SK-N-SH treated with all-trans-retinoic acid at 6 μM for 48 hours (cell line): ENCODE results near the gene SGCA.
A peak's percentile ranks its signal among the peaks of the same experiment; 100 is the strongest.

Source experiments
- ATAC-seq: fragments of 200-7000 bp; cut with Tn5 transposase; 3 replicates; pipeline ENCODE4 v1.9.1; 2020; ENCODE audit warnings: mild to moderate bottlenecking, moderate library complexity
- ARNTL ChIP-seq: fragments of 450-650 bp; formaldehyde crosslinking; IDR thresholded peaks from 2 replicates; pipeline ENCODE4 v1.5.0; 2020; ENCODE audit warnings: low read depth, mild to moderate bottlenecking, moderate library complexity, borderline replicate concordance
- BACH2 ChIP-seq: fragments of 250-450 bp; sonication (Bioruptor Pico); IDR thresholded peaks from 2 replicates; pipeline ENCODE4 v1.9.0; 2021; ENCODE audit warnings: mild to moderate bottlenecking, borderline replicate concordance
- CREB5 ChIP-seq: fragments of 250-450 bp; sonication (Bioruptor Pico); IDR thresholded peaks from 2 replicates; pipeline ENCODE4 v1.5.1; 2020; ENCODE audit warnings: low read depth, mild to moderate bottlenecking, moderate library complexity
- CSDC2 ChIP-seq: fragments of 250-450 bp; sonication (Bioruptor Pico); IDR thresholded peaks from 2 replicates; pipeline ENCODE4 v1.5.0; 2020; ENCODE audit warnings: mild to moderate bottlenecking, moderate library complexity
- CSRNP3 ChIP-seq: fragments of 250-450 bp; sonication (Bioruptor Pico); IDR thresholded peaks from 2 replicates; pipeline ENCODE4 v1.5.1; 2021; ENCODE audit warnings: mild to moderate bottlenecking, moderate library complexity
- ESRRG ChIP-seq: fragments of 250-450 bp; sonication (Bioruptor Pico); IDR thresholded peaks from 2 replicates; pipeline ENCODE4 v1.6.1; 2021; ENCODE audit warnings: mild to moderate bottlenecking
- GLIS3 ChIP-seq: fragments of 250-450 bp; sonication (Bioruptor Pico); IDR thresholded peaks from 2 replicates; pipeline ENCODE4 v1.5.0; 2020; ENCODE audit warnings: mild to moderate bottlenecking, moderate library complexity
- OSR1 ChIP-seq: fragments of 250-450 bp; sonication (Bioruptor Pico); IDR thresholded peaks from 2 replicates; pipeline ENCODE4 v1.8.0; 2022; ENCODE audit warnings: moderate library complexity, mild to moderate bottlenecking, inconsistent platforms
- PATZ1 ChIP-seq: fragments of 250-450 bp; sonication (Bioruptor Pico); IDR thresholded peaks from 2 replicates; pipeline ENCODE4 v1.8.0; 2020; ENCODE audit warnings: mild to moderate bottlenecking, moderate library complexity, borderline replicate concordance
- POU6F1 ChIP-seq: fragments of 250-450 bp; sonication (Bioruptor Pico); IDR thresholded peaks from 2 replicates; pipeline ENCODE4 v1.8.0; 2021; ENCODE audit warnings: low read depth, mild to moderate bottlenecking, moderate library complexity, borderline replicate concordance
- PPARA ChIP-seq: fragments of 250-450 bp; sonication (Bioruptor Pico); IDR thresholded peaks from 2 replicates; pipeline ENCODE4 v1.5.0; 2020; ENCODE audit warnings: mild to moderate bottlenecking, borderline replicate concordance
- RARB ChIP-seq: fragments of 250-450 bp; sonication (Bioruptor Pico); IDR thresholded peaks from 2 replicates; pipeline ENCODE4 v1.8.0; 2021; ENCODE audit warnings: mild to moderate bottlenecking, moderate library complexity
- SNAI2 ChIP-seq: fragments of 250-450 bp; sonication (Bioruptor Pico); IDR thresholded peaks from 2 replicates; pipeline ENCODE4 v1.5.0; 2020; ENCODE audit warnings: mild to moderate bottlenecking, moderate library complexity
- TCF4 ChIP-seq: fragments of 250-450 bp; sonication (Bioruptor Pico); IDR thresholded peaks from 2 replicates; pipeline ENCODE4 v1.8.0; 2021; ENCODE audit warnings: mild to moderate bottlenecking, moderate library complexity, borderline replicate concordance
- TOX ChIP-seq: fragments of 250-450 bp; sonication (Bioruptor Pico); IDR thresholded peaks from 2 replicates; pipeline ENCODE4 v1.8.0; 2021; ENCODE audit warnings: mild to moderate bottlenecking, moderate library complexity, borderline replicate concordance
- ZC3H10 ChIP-seq: fragments of 250-450 bp; sonication (Bioruptor Pico); IDR thresholded peaks from 2 replicates; pipeline ENCODE4 v1.5.1; 2021; ENCODE audit warnings: mild to moderate bottlenecking, moderate library complexity
- ZFP30 ChIP-seq: fragments of 450-650 bp; formaldehyde crosslinking; IDR thresholded peaks from 2 replicates; pipeline ENCODE4 v1.5.0; 2022; ENCODE audit warnings: mild to moderate bottlenecking, moderate library complexity
- ZNF565 ChIP-seq: fragments of 450-650 bp; formaldehyde crosslinking; conservative IDR thresholded peaks from 2 replicates; pipeline ENCODE4 v1.5.0; 2020; ENCODE audit warnings: low read depth, mild to moderate bottlenecking, moderate library complexity
- ZNF70 ChIP-seq: fragments of 450-650 bp; formaldehyde crosslinking; IDR thresholded peaks from 2 replicates; pipeline ENCODE4 v1.5.0; 2020; ENCODE audit warnings: mild to moderate bottlenecking, moderate library complexity
- ZNF8 ChIP-seq: fragments of 450-650 bp; formaldehyde crosslinking; IDR thresholded peaks from 2 replicates; pipeline ENCODE4 v1.5.0; 2020; ENCODE audit warnings: mild to moderate bottlenecking, moderate library complexity

SGCA gene

GRCh38 chr17:50220811-50221210 lies 55.0 kb downstream of the SGCA start:
- ATAC-seq: no peak
- TF ChIP-seq CSRNP3 (CRISPR knock-in tag) (no peak), OSR1 (no peak), PATZ1 (CRISPR knock-in tag) (no peak), CSDC2 (CRISPR knock-in tag) (no peak), POU6F1 (CRISPR knock-in tag) (no peak), ESRRG (no peak), BACH2 (CRISPR knock-in tag) (no peak), SNAI2 (CRISPR knock-in tag) (no peak), ZNF8 (CRISPR knock-in tag) (no peak), CREB5 (CRISPR knock-in tag) (no peak), ZNF565 (CRISPR knock-in tag) (no peak)

- TF ChIP-seq ZNF565 (CRISPR knock-in tag): no peak
- TF ChIP-seq TOX (CRISPR knock-in tag): no peak
- no peak for TF ChIP-seq POU6F1 (CRISPR knock-in tag)
- TF ChIP-seq CSRNP3 (CRISPR knock-in tag): no peak
- TF ChIP-seq PATZ1 (CRISPR knock-in tag): no peak
- no peak for TF ChIP-seq TCF4 (CRISPR knock-in tag)
- no peak for TF ChIP-seq BACH2 (CRISPR knock-in tag)
- no peak for TF ChIP-seq CREB5 (CRISPR knock-in tag)
- TF ChIP-seq OSR1: no peak
- no peak for TF ChIP-seq ZNF70 (CRISPR knock-in tag)
- TF ChIP-seq ZNF8 (CRISPR knock-in tag): no peak
- no peak for TF ChIP-seq ZFP30 (CRISPR knock-in tag)
- TF ChIP-seq ARNTL (CRISPR knock-in tag): no peak
- TF ChIP-seq PPARA (CRISPR knock-in tag): no peak
- no peak for TF ChIP-seq ESRRG
- TF ChIP-seq RARB: no peak
- no peak for TF ChIP-seq GLIS3 (CRISPR knock-in tag)
- TF ChIP-seq ZC3H10: no peak
- ATAC-seq: peak; percentile 7; the same call in 2 of the 3 replicates
Measured at GRCh38 chr17:50221266-50221863, 55.6 kb downstream of the SGCA start.
